GM12878 (cell line): ENCODE results near the gene GRN. TPM values are rescaled to one million over a fixed set of nuclear protein-coding genes. Genes with fewer than 3 reads are reported as not detected.

ENCODE experiments used
- ATAC-seq: fragments of 200-7000 bp; cut with Tn5 transposase; 3 replicates; pipeline ENCODE4 v1.9.1; 2020; ENCODE audit warnings: mild to moderate bottlenecking, moderate library complexity
- BruUV-seq: library from RNA; stranded (reverse); fragments of 400-500 nt; replicated peaks from 2 replicates; lab custom pipeline; 2021; lab: Mats Ljungman, UMichigan
- CTCF ChIA-PET: fragments of 300-600 bp; sonication (Branson Sonifier 250); formaldehyde crosslinking; extraction: SDS; loops from one replicate; lab custom pipeline; 2021; ENCODE audit warnings: inconsistent platforms; lab: Yijun Ruan, JAX
- POLR2A ChIA-PET: fragments of 350-600 bp; formaldehyde crosslinking; extraction: SDS; loops from one replicate; lab custom pipeline; 2021; ENCODE audit warnings: inconsistent platforms; lab: Charles Lee
- RAD21 ChIA-PET: fragments of 300-600 bp; sonication (Branson Sonifier 250); formaldehyde crosslinking; loops from one replicate; lab custom pipeline; 2023; ENCODE audit warnings: antibody characterized with exemption; ENCODE audit not compliant: unreplicated experiment; lab: Charles Lee
- SMC1A ChIA-PET: fragments of 300-600 bp; sonication (Branson Sonifier 250); formaldehyde crosslinking; loops from one replicate; lab custom pipeline; 2023; ENCODE audit not compliant: unreplicated experiment, uncharacterized antibody; lab: Charles Lee
- DNase-seq: peaks from one replicate; pipeline ENCODE4 v3.0.0-alpha.2; 2011; ENCODE audit warnings: low read depth, low spot score
- FAIRE-seq: peaks from 3 replicates; lab custom pipeline; 2011; peaks lifted over from hg19 to GRCh38; lab: Jason Lieb, UNC
- H2AFZ ChIP-seq: 2 replicates; pipeline ENCODE4 v1.6.0; 2011; ENCODE audit warnings: low read depth, low read length, control low read depth; ENCODE audit not compliant: control insufficient read depth
- H3K27ac ChIP-seq: 2 replicates; pipeline ENCODE4 v1.5.1; 2011; ENCODE audit warnings: control low read depth; ENCODE audit not compliant: control insufficient read depth, insufficient read depth
- H3K27me3 ChIP-seq, 2 experiments: replicated peaks in 1 of 2; 2 replicates each; pipeline versions ENCODE4 v1.6.0 to v1.6.1; 2011; ENCODE audit warnings: low read length in 1 of 2; ENCODE audit not compliant: control insufficient read depth in 2 of 2, insufficient read depth in 2 of 2
- H3K36me3 ChIP-seq, 2 experiments: 2 replicates each; pipeline ENCODE4 v1.5.1; 2011; ENCODE audit warnings: low read length in 1 of 2; ENCODE audit not compliant: control insufficient read depth in 2 of 2, insufficient read depth in 2 of 2
- H3K4me1 ChIP-seq: 2 replicates; pipeline ENCODE4 v1.6.1; 2011; ENCODE audit warnings: mild to moderate bottlenecking, low read length, moderate library complexity, mixed read lengths; ENCODE audit not compliant: control insufficient read depth, insufficient read depth
- H3K4me2 ChIP-seq: 2 replicates; pipeline ENCODE4 v1.6.0; 2011; ENCODE audit warnings: control low read depth; ENCODE audit not compliant: control insufficient read depth, insufficient read depth
- H3K4me3 ChIP-seq: fragments of 200-600 bp; sonication (generic); 2 replicates; pipeline ENCODE4 v1.5.1; 2016
- H3K79me2 ChIP-seq: 2 replicates; pipeline ENCODE4 v1.6.0; 2011; ENCODE audit warnings: low read length; ENCODE audit not compliant: control insufficient read depth, insufficient read depth
- H3K9ac ChIP-seq: 2 replicates; pipeline ENCODE4 v1.8.0; 2011; ENCODE audit warnings: low read length, control low read depth, mixed read lengths; ENCODE audit not compliant: control insufficient read depth, insufficient read depth
- H3K9me3 ChIP-seq: replicated peaks from 3 replicates; pipeline ENCODE4 v1.5.1; 2011; ENCODE audit warnings: mild to moderate bottlenecking, low read length; ENCODE audit not compliant: control insufficient read depth, insufficient read depth
- H4K20me1 ChIP-seq: 2 replicates; pipeline ENCODE4 v1.6.0; 2011; ENCODE audit not compliant: control insufficient read depth, insufficient read depth
- ATF7 ChIP-seq: fragments of 450-650 bp; IDR thresholded peaks from 2 replicates; pipeline ENCODE4 v1.6.1; 2016; ENCODE audit warnings: low read depth, mild to moderate bottlenecking
- BCLAF1 ChIP-seq: fragments of 450-650 bp; IDR thresholded peaks from 2 replicates; pipeline ENCODE4 v1.6.1; 2017; ENCODE audit warnings: antibody characterized with exemption, mild to moderate bottlenecking, moderate library complexity
- CHD4 ChIP-seq: fragments of 200-600 bp; sonication (generic); IDR thresholded peaks from 2 replicates; pipeline ENCODE4 v1.6.1; 2016; ENCODE audit warnings: mild to moderate bottlenecking
- CREB1 ChIP-seq: IDR thresholded peaks from 2 replicates; pipeline ENCODE4 v1.6.1; 2012; ENCODE audit warnings: low read depth, mild to moderate bottlenecking, inconsistent platforms
- CTCF ChIP-seq, 3 experiments: IDR thresholded peaks in 2 of 3; conservative IDR thresholded peaks in 1 of 3; 2 replicates each; pipeline ENCODE4 v1.5.1; 2011; ENCODE audit warnings: low read depth in 3 of 3, low read length in 3 of 3, mild to moderate bottlenecking in 3 of 3, control low read depth in 2 of 3, moderate library complexity in 2 of 3, inconsistent platforms in 1 of 3, mixed read lengths in 1 of 3; ENCODE audit not compliant: control insufficient read depth in 2 of 3, insufficient read depth in 1 of 3; ENCODE audit errors: extremely low read depth in 1 of 3
- GABPA ChIP-seq: IDR thresholded peaks from 2 replicates; pipeline ENCODE4 v1.6.1; 2014; ENCODE audit warnings: antibody characterized with exemption, low read depth, mild to moderate bottlenecking, inconsistent platforms
- IKZF1 ChIP-seq: fragments of 450-650 bp; conservative IDR thresholded peaks from 2 replicates; pipeline ENCODE4 v1.6.1; 2017; ENCODE audit warnings: antibody characterized with exemption, mild to moderate bottlenecking
- NR2C2 ChIP-seq: IDR thresholded peaks from 2 replicates; pipeline ENCODE4 v1.6.1; 2011; ENCODE audit warnings: borderline replicate concordance, low read depth; ENCODE audit not compliant: control insufficient read depth, insufficient read length
- NRF1 ChIP-seq: conservative IDR thresholded peaks from 2 replicates; pipeline ENCODE4 v1.6.1; 2011; ENCODE audit warnings: mild to moderate bottlenecking, low read depth, low read length, improper control_type of control experiment
- PAX5 ChIP-seq: IDR thresholded peaks from 2 replicates; pipeline ENCODE4 v1.6.1; 2011; ENCODE audit warnings: low read depth, low read length, borderline replicate concordance
- POLR2AphosphoS5 ChIP-seq: IDR thresholded peaks from 2 replicates; pipeline ENCODE4 v1.6.1; 2011; ENCODE audit warnings: mild to moderate bottlenecking, low read length, inconsistent platforms
- RAD51 ChIP-seq: fragments of 450-650 bp; IDR thresholded peaks from 2 replicates; pipeline ENCODE4 v1.6.1; 2016; ENCODE audit warnings: moderate library complexity, mild to moderate bottlenecking, inconsistent platforms
- SKIL ChIP-seq: fragments of 450-650 bp; IDR thresholded peaks from 2 replicates; pipeline ENCODE4 v1.6.1; 2017; ENCODE audit warnings: mild to moderate bottlenecking, low read depth, inconsistent platforms; ENCODE audit not compliant: poor library complexity, severe bottlenecking
- SUPT20H ChIP-seq: IDR thresholded peaks from 2 replicates; pipeline ENCODE4 v1.6.1; 2011; ENCODE audit warnings: low read depth, mild to moderate bottlenecking, low read length, moderate library complexity, borderline replicate concordance; ENCODE audit not compliant: control insufficient read depth
- TAF1 ChIP-seq: IDR thresholded peaks from 2 replicates; pipeline ENCODE4 v1.6.1; 2011; ENCODE audit warnings: mild to moderate bottlenecking, low read depth, low read length, borderline replicate concordance
- TARDBP ChIP-seq: IDR thresholded peaks from 2 replicates; pipeline ENCODE4 v1.6.1; 2016; ENCODE audit warnings: borderline replicate concordance
- ZNF207 ChIP-seq: fragments of 450-650 bp; IDR thresholded peaks from 2 replicates; pipeline ENCODE4 v1.6.1; 2014; ENCODE audit warnings: antibody characterized with exemption, mild to moderate bottlenecking, borderline replicate concordance
- ZZZ3 ChIP-seq: IDR thresholded peaks from 2 replicates; pipeline ENCODE4 v1.6.1; 2011; ENCODE audit warnings: low read depth; ENCODE audit not compliant: control insufficient read depth, insufficient read length
- WGBS: methylation state at CpG from one replicate; pipeline ENCODE4 v1.1.6; 2016; ENCODE audit warnings: low lambda C conversion rate; ENCODE audit not compliant: insufficient replicate concordance, insufficient coverage; ENCODE audit errors: missing lambda C conversion rate; 5-methylcytosine and 5-hydroxymethylcytosine counted together
- in situ Hi-C: fragments of 300-500 bp; cut with MboI; formaldehyde crosslinking; loops from 9 replicates; pipeline ENCODE4 v1.14.3; 2018; ENCODE audit warnings: mixed read lengths
- intact Hi-C: fragments of 100-400 bp; cut with micrococcal nuclease; formaldehyde crosslinking; loops from one replicate; pipeline ENCODE4 v1.14.2; 2022; ENCODE audit not compliant: unreplicated experiment
- polyA plus RNA-seq, 11 experiments: library from polyadenylated mRNA; depleted of rRNA in 4 of 11; unstranded in 6 of 11; stranded (reverse) in 5 of 11; fragments of >200 nt; fragmentation: Nextera tagmentation in 4 of 11; fragmentation: Illumina TruSeq in 1 of 11; extraction: Ambion mirVana in 4 of 11; extraction: Trizol in 1 of 11; gene quantifications; 1 replicate in 1 of 11; 2 replicates in 10 of 11; pipeline versions ENCODE4 v1.2.1 to v1.2.3, GENCODE V29; 2011 to 2016; ENCODE audit warnings: inconsistent platforms in 2 of 11, missing spikeins in 2 of 11, low read depth in 1 of 11
- total RNA-seq, 4 experiments: library from RNA; depleted of rRNA in 3 of 4; stranded (reverse); fragments of >200 nt in 3 of 4; fragmentation: Illumina TruSeq in 1 of 4; extraction: Trizol in 1 of 4; gene quantifications; 2 replicates each; pipeline versions ENCODE4 v1.2.1 to v1.2.3, GENCODE V29; 2013 to 2021

The GRN gene
- total and polyA plus RNA-seq, 10 of the 15 experiments (the other 5 are each of a cell fraction or from before 2014, with no cell fraction given) = 22.3 to 389 (median 139) TPM

- intact Hi-C loops (no loop called here), in situ Hi-C loops (no loop called here)
- BruUV-seq = no TSS peak
- no peak overlapping the region for H3K4me2 ChIP-seq
- no peaks in the 10 kb centered on the region for H3K79me2 ChIP-seq
- H3K4me3 ChIP-seq = no peak overlapping the region
- no peak for ATAC-seq
- WGBS = 33% methylated on average over 10 of the region's 10 CpGs
- no peak for DNase-seq
- no peaks in the 10 kb centered on the region for H4K20me1 ChIP-seq
- RAD21 ChIA-PET = interaction anchor here (1.0 kb wide), 1 partner anchor 100 kb away, joined by 3 read pairs; no protein-coding TSS in a partner anchor
- H3K27me3 ChIP-seq = peaks cover 9 to 19% of the 10 kb centered on the region in 2 experiments
- POLR2A ChIA-PET = no interaction called here
- CTCF ChIA-PET = no interaction called here
- FAIRE-seq = no peak
- no peak overlapping the region for H3K27ac ChIP-seq
- H3K4me1 ChIP-seq = peaks cover 6% of the 10 kb centered on the region
- H3K9me3 ChIP-seq = no peaks in the 10 kb centered on the region
- SMC1A ChIA-PET = interaction anchor here (1.2 kb wide), 1 partner anchor 29 kb away, joined by 3 read pairs; no protein-coding TSS in a partner anchor
- H3K9ac ChIP-seq = no peak overlapping the region
- no peaks in the 10 kb centered on the region for H3K36me3 ChIP-seq
- no peak overlapping the region for H2AFZ ChIP-seq
- no peak for TF ChIP-seq ZZZ3
- no peak for TF ChIP-seq CREB1
- TF ChIP-seq BCLAF1 = no peak
- TF ChIP-seq NR2C2 = no peak
- TF ChIP-seq CHD4 = no peak
- no peak for TF ChIP-seq RAD51
- TF ChIP-seq TAF1 = no peak
- no peak for TF ChIP-seq GABPA
- no peak for TF ChIP-seq NRF1
- no peak for TF ChIP-seq TARDBP
- TF ChIP-seq SUPT20H = no peak
- no peak for TF ChIP-seq ATF7
- TF ChIP-seq POLR2AphosphoS5 = no peak
- no peak for TF ChIP-seq PAX5
- no peak for TF ChIP-seq ZNF207
- TF ChIP-seq IKZF1 = no peak
- TF ChIP-seq CTCF (IDR thresholded peaks at IDR 0.05 in 2 of 3, conservative IDR thresholded peaks at IDR 0.05 in 1 of 3; ENCODE audit: control insufficient read depth in 2 of 3, extremely low read depth in 1 of 3, insufficient read depth in 1 of 3, low read depth in 3 of 3, low read length in 3 of 3) = no peak
- no peak for TF ChIP-seq SKIL
These were observed 34.3 kb upstream of the GRN start for GRCh38 chr17:44310609-44311376.
